HG02970 (cell line): ENCODE measurements around the gene DGCR2.
"Not testable (repeated sequence)": the region's sequence is repeated elsewhere in the genome, so short reads cannot be mapped to it uniquely, and the experiment has no call there.

Experiments
- ATAC-seq: cut with Tn5 transposase; IDR thresholded peaks from one replicate; pipeline ENCODE4 v1.9.1; 2021; ENCODE audit warnings: mild to moderate bottlenecking, moderate library complexity, moderate number of reproducible peaks; ENCODE audit not compliant: unreplicated experiment, low FRiP score

Gene DGCR2

GRCh38 chr22:19062943-19063308 lies 59.3 kb downstream of the DGCR2 start:
- no peak for ATAC-seq

- ATAC-seq: no peak
Observed at GRCh38 chr22:19062139-19062942, 59.9 kb downstream of the DGCR2 start.

- ATAC-seq: no peak
Observed at GRCh38 chr22:19061471-19062138, 60.6 kb downstream of the DGCR2 start.

- ATAC-seq: no peak
Observed at GRCh38 chr22:19060356-19061009, 61.7 kb downstream of the DGCR2 start.

GRCh38 chr22:19059481-19060278 lies 62.5 kb downstream of the DGCR2 start:
- no peak for ATAC-seq

- no peak for ATAC-seq
Observed at GRCh38 chr22:19058713-19059451, 63.3 kb downstream of the DGCR2 start.

- ATAC-seq: no peak
Observed at GRCh38 chr22:19057999-19058491, 64.2 kb downstream of the DGCR2 start.

GRCh38 chr22:19057539-19057938 lies 64.7 kb downstream of the DGCR2 start:
- no peak for ATAC-seq

GRCh38 chr22:19056951-19057401 lies 65.2 kb downstream of the DGCR2 start:
- no peak for ATAC-seq

- ATAC-seq: no peak
Observed at GRCh38 chr22:19055801-19056200, 66.4 kb downstream of the DGCR2 start.

GRCh38 chr22:19052941-19053541 lies 69.2 kb downstream of the DGCR2 start:
- ATAC-seq: no peak

- ATAC-seq: no peak
Observed at GRCh38 chr22:19051381-19052072, 70.7 kb downstream of the DGCR2 start.

GRCh38 chr22:19050847-19051246 lies 71.4 kb downstream of the DGCR2 start:
- ATAC-seq: not testable (repeated sequence)

- ATAC-seq: no peak
Observed at GRCh38 chr22:19050117-19050516, 72.1 kb downstream of the DGCR2 start.

- ATAC-seq: no peak
Observed at GRCh38 chr22:19048531-19048930, 73.7 kb downstream of the DGCR2 start.

GRCh38 chr22:19047993-19048392 lies 74.2 kb downstream of the DGCR2 start:
- ATAC-seq: no peak

GRCh38 chr22:19046719-19047609 lies 75.2 kb downstream of the DGCR2 start:
- no peak for ATAC-seq

GRCh38 chr22:19046287-19046686 lies 75.9 kb downstream of the DGCR2 start:
- ATAC-seq: no peak
